Psoas muscle (tissue), 8 donors: ENCODE measurements around the gene INPP5K. TPM values are rescaled to one million over a fixed set of nuclear protein-coding genes. Genes with fewer than 3 reads are reported as not detected.
A peak's percentile ranks its signal among the peaks of the same experiment; 100 is the strongest.

Experiments used
- ATAC-seq, 4 donors: fragments of 200-7000 bp; cut with Tn5 transposase; one replicate each; pipeline ENCODE4 v1.9.1; 2020; ENCODE audit warnings: moderate library complexity in 3 of 4, mild to moderate bottlenecking in 2 of 4
- DNase-seq, 2 donors: peaks; one replicate each; pipeline ENCODE4 v3.0.0-alpha.2; 2020
- H3K27ac ChIP-seq: fragments of 200-600 bp; one replicate; pipeline ENCODE4 v1.8.0; 2022
- H3K27me3 ChIP-seq, 3 donors: fragments of 200-600 bp in 1 of 3; one replicate each; pipeline versions ENCODE4 v1.6.1 to v1.8.0; 2013 to 2022; ENCODE audit warnings: low read length in 2 of 3, mild to moderate bottlenecking in 2 of 3, moderate library complexity in 1 of 3; ENCODE audit not compliant: insufficient read depth in 3 of 3
- H3K36me3 ChIP-seq, 2 donors: fragments of 200-600 bp in 1 of 2; one replicate each; pipeline versions ENCODE4 v1.6.1 to v1.8.0; 2013 to 2022; ENCODE audit warnings: low read depth in 1 of 2, mild to moderate bottlenecking in 1 of 2, moderate library complexity in 1 of 2; ENCODE audit not compliant: insufficient read depth in 1 of 2
- H3K4me1 ChIP-seq: fragments of 200-600 bp; one replicate; pipeline ENCODE4 v1.8.0; 2022
- H3K4me3 ChIP-seq: fragments of 200-600 bp; one replicate; pipeline ENCODE4 v1.8.0; 2022; ENCODE audit warnings: mild to moderate bottlenecking
- H3K9me3 ChIP-seq: fragments of 200-600 bp; one replicate; pipeline ENCODE4 v1.8.0; 2022
- CTCF ChIP-seq: fragments of 200-600 bp; IDR thresholded peaks from one replicate; pipeline ENCODE4 v1.8.0; 2022; ENCODE audit warnings: antibody characterized with exemption
- WGBS, 3 donors: extraction: QIAGEN DNeasy Blood & Tissue Kit; methylation state at CpG; one replicate each; pipeline versions ENCODE4 v1.1.6 to v1.1.7; 2013; 5-methylcytosine and 5-hydroxymethylcytosine counted together
- intact Hi-C, 2 donors: fragments of 100-400 bp; cut with DNase I; formaldehyde crosslinking; loops; one replicate each; pipeline versions ENCODE4 v1.11.0 to v1.14.2; 2022
- polyA plus RNA-seq, 3 donors: library from polyadenylated mRNA; stranded (reverse); fragments of 200-250 nt; gene quantifications; one replicate each; pipeline ENCODE4 v1.2.3, GENCODE V29; 2013
- total RNA-seq, 4 donors: library from RNA; stranded (reverse); fragmentation: NEBNext Ultra II Directional in 2 of 4; extraction: Animal tissue kit (Norgen Biotek cat#: 25700) in 2 of 4; gene quantifications; one replicate each; pipeline versions ENCODE4 v1.2.1 to v1.2.4, GENCODE V29; 2021 to 2023
- donor health status: healthy with polysubstance abuse.
- donor health status: DM: no; HTN: no; CAD: no; lungs with moderate emphysema.
- donor health status: Bipolar disorder and iron deficiency.
- donor health status: healthy.
- donor health status: DM: yes; HTN: yes; CAD: no.
- donor health status: DM: no; HTN: no; CAD: no.
- donor health status: DM: no; HTN: no; CAD: no.
- donor health status: DM: yes; HTN: yes; CAD: no.

Gene INPP5K
- total and polyA plus RNA-seq, 7 donors = 25.6 to 45.4 (median 38.9) TPM

- 85 to 90% (median 86%) methylated on average over 7 of the region's 7 CpGs for WGBS, 3 donors
- H3K4me1 ChIP-seq = peaks cover 39% of the 10 kb centered on the region
- H3K36me3 ChIP-seq = peaks cover 0 to 29% of the 10 kb centered on the region in 2 donors
- TF ChIP-seq CTCF = no peak
- ATAC-seq (no peak), DNase-seq (no peak)
- H3K27ac ChIP-seq = no peak overlapping the region
- no peaks in the 10 kb centered on the region for H3K9me3 ChIP-seq
- no peaks in the 10 kb centered on the region for H3K27me3 ChIP-seq
- H3K4me3 ChIP-seq = no peak overlapping the region
- intact Hi-C loops = loop anchor here (5.0 kb wide), 3 partner anchors 62 to 242 kb away; partner anchors contain the start of genes CRK (in 1 of the 2) and TRARG1 (in 1 of the 2)
Measured at GRCh38 chr17:1519678-1520077, 3.3 kb upstream of the INPP5K start.

- DNase-seq (no peak), ATAC-seq (no peak)
- peaks cover 0 to 25% of the 10 kb centered on the region in 2 donors for H3K36me3 ChIP-seq
- no peaks in the 10 kb centered on the region for H3K9me3 ChIP-seq
- H3K27ac ChIP-seq = peak overlapping the region; percentile 10
- H3K4me1 ChIP-seq = peaks cover 43% of the 10 kb centered on the region
- no peaks in the 10 kb centered on the region for H3K27me3 ChIP-seq
- intact Hi-C loops = loop anchor here (5.0 kb wide), 3 partner anchors 61 to 241 kb away; partner anchors contain the start of genes CRK (in 1 of the 2) and TRARG1 (in 1 of the 2)
- 20 to 44% (median 38%) methylated on average over 2 of the region's 2 CpGs for WGBS, 3 donors
- TF ChIP-seq CTCF = no peak
- no peak overlapping the region for H3K4me3 ChIP-seq
Measured at GRCh38 chr17:1518410-1518809, 2.0 kb upstream of the INPP5K start.

GRCh38 chr17:1515640-1516387, 598 bp downstream of the INPP5K start:
- WGBS, 3 donors = 0 to 1% (median 1%) methylated on average over 31 of the region's 31 CpGs
- no peaks in the 10 kb centered on the region for H3K27me3 ChIP-seq
- peak; percentile 63 for TF ChIP-seq CTCF
- H3K36me3 ChIP-seq = peaks cover 0 to 26% of the 10 kb centered on the region in 2 donors
- DNase-seq (no peak), ATAC-seq (peak; percentile 29 to 69 (median 47))
- peaks cover 56% of the 10 kb centered on the region for H3K4me1 ChIP-seq
- no peaks in the 10 kb centered on the region for H3K9me3 ChIP-seq
- peak overlapping the region; percentile 99 for H3K4me3 ChIP-seq
- peak overlapping the region; percentile 96 for H3K27ac ChIP-seq
- intact Hi-C loops = loop anchor here (2.0 to 5.0 kb wide), 5 partner anchors 59 to 239 kb away; partner anchors contain the start of genes CRK (in 1 of the 2) and TRARG1 (in 1 of the 2)

- H3K27ac ChIP-seq = peak overlapping the region; percentile 63
- H3K4me1 ChIP-seq = peaks cover 44% of the 10 kb centered on the region
- DNase-seq = no peak
- H3K9me3 ChIP-seq = no peaks in the 10 kb centered on the region
- intact Hi-C loops = loop anchor here in 1 of 2 donors (2.0 kb wide), 1 partner anchor 18 kb away; no protein-coding TSS in a partner anchor
- WGBS, 3 donors = 80 to 97% (median 87%) methylated on average over 2 of the region's 2 CpGs
- no peak overlapping the region for H3K4me3 ChIP-seq
- H3K27me3 ChIP-seq = no peaks in the 10 kb centered on the region
- TF ChIP-seq CTCF = no peak
- ATAC-seq = no peak
- H3K36me3 ChIP-seq = peaks cover 0 to 39% of the 10 kb centered on the region in 2 donors
Measured at GRCh38 chr17:1512351-1512750, 4.1 kb downstream of the INPP5K start.
